ENCODE measurements around the gene RAD51B.

The RAD51B gene

GRCh38 chr14:68665792-68666204 lies 846.2 kb downstream of the RAD51B start:
- no peak for DNase-seq (ENCODE audit: low read depth)
- TF ChIP-seq CTCF (IDR thresholded peaks at IDR 0.05; ENCODE audit: insufficient read depth, low read depth, low read length, missing control alignments), result no peak
- no peak overlapping the region for H3K4me3 ChIP-seq (ENCODE audit: low read depth, low read length)

GRCh38 chr14:68666236-68666635 lies 846.7 kb downstream of the RAD51B start:
- DNase-seq (ENCODE audit: low read depth), result peak; percentile 19
- H3K4me3 ChIP-seq (ENCODE audit: low read depth, low read length), result no peak overlapping the region
- TF ChIP-seq CTCF (IDR thresholded peaks at IDR 0.05; ENCODE audit: insufficient read depth, low read depth, low read length, missing control alignments), result no peak

- no peak overlapping the region for H3K4me3 ChIP-seq (ENCODE audit: low read depth, low read length)
- TF ChIP-seq CTCF (IDR thresholded peaks at IDR 0.05; ENCODE audit: insufficient read depth, low read depth, low read length, missing control alignments), result no peak
- DNase-seq (ENCODE audit: low read depth), result no peak
Measured at GRCh38 chr14:68666899-68667298, 847.3 kb downstream of the RAD51B start.

GRCh38 chr14:68667313-68667791 lies 847.8 kb downstream of the RAD51B start:
- no peak for DNase-seq (ENCODE audit: low read depth)
- TF ChIP-seq CTCF (IDR thresholded peaks at IDR 0.05; ENCODE audit: insufficient read depth, low read depth, low read length, missing control alignments), result no peak
- H3K4me3 ChIP-seq (ENCODE audit: low read depth, low read length), result no peak overlapping the region

- no peak for DNase-seq (ENCODE audit: low read depth)
- no peak overlapping the region for H3K4me3 ChIP-seq (ENCODE audit: low read depth, low read length)
- TF ChIP-seq CTCF (IDR thresholded peaks at IDR 0.05; ENCODE audit: insufficient read depth, low read depth, low read length, missing control alignments), result no peak
Measured at GRCh38 chr14:68668028-68668427, 848.4 kb downstream of the RAD51B start.

- TF ChIP-seq CTCF (IDR thresholded peaks at IDR 0.05; ENCODE audit: insufficient read depth, low read depth, low read length, missing control alignments), result no peak
- H3K4me3 ChIP-seq (ENCODE audit: low read depth, low read length), result no peak overlapping the region
- DNase-seq (ENCODE audit: low read depth), result no peak
Measured at GRCh38 chr14:68668531-68668930, 849.0 kb downstream of the RAD51B start.

GRCh38 chr14:68669111-68669511 lies 849.5 kb downstream of the RAD51B start:
- no peak for TF ChIP-seq CTCF (IDR thresholded peaks at IDR 0.05; ENCODE audit: insufficient read depth, low read depth, low read length, missing control alignments)
- no peak overlapping the region for H3K4me3 ChIP-seq (ENCODE audit: low read depth, low read length)
- no peak for DNase-seq (ENCODE audit: low read depth)

Data from GM12865 (cell line).